ENCODE data around the gene AGBL1. TPM values are rescaled to one million over a fixed set of nuclear protein-coding genes. Genes with fewer than 3 reads are reported as not detected.

Gene AGBL1
- total RNA-seq, 4 donors from 2014 or later: 0.32 to 0.40 TPM; not detected in 2

DNA sequence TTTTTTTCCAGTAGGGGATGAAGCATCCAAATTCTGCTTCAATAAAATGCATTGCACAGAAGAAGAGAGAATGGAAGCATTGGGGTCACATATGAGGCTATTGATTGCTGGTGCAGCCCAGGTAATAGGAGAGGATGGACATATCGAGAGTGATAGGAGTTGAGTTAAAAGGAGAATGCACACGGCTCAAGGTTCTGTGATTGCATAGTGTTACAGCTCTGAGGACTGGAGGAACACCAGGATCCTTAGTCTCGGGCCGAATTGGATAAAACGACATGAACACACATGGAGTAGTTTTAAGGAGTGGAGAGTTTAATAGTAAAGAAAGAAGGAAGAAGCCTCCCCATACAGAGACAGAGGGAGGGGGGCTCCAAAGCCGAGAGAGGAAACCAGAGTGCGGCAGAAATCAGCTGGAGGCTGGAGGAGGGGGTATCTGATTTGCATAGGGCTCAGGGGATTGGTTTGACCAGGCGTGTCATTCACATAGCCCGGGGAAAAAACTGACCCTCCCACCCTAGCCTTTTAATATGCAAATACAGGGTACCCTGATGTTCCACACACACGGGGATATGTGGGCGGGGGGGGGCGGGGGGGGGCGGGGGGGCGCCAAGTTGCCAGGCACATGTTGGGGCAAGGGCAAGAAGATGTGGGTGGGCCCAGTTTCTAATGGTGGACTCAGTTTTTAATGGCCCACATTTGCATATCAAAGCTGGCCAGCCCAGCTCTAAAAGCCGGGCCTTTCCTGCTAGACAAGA, 156.9 kb downstream of the AGBL1 start:
- no peaks in the 10 kb centered on the region for H3K9me3 ChIP-seq
- no peak overlapping the region for H3K27ac ChIP-seq
- DNase-seq: no peak
- WGBS, 2 donors (ENCODE audit: low coverage in 1 of 2): 19 to 51% methylated on average over 5 to 15 of the region's 15 CpGs
- H3K36me3 ChIP-seq: no peaks in the 10 kb centered on the region
- TF ChIP-seq, protein P1, sequence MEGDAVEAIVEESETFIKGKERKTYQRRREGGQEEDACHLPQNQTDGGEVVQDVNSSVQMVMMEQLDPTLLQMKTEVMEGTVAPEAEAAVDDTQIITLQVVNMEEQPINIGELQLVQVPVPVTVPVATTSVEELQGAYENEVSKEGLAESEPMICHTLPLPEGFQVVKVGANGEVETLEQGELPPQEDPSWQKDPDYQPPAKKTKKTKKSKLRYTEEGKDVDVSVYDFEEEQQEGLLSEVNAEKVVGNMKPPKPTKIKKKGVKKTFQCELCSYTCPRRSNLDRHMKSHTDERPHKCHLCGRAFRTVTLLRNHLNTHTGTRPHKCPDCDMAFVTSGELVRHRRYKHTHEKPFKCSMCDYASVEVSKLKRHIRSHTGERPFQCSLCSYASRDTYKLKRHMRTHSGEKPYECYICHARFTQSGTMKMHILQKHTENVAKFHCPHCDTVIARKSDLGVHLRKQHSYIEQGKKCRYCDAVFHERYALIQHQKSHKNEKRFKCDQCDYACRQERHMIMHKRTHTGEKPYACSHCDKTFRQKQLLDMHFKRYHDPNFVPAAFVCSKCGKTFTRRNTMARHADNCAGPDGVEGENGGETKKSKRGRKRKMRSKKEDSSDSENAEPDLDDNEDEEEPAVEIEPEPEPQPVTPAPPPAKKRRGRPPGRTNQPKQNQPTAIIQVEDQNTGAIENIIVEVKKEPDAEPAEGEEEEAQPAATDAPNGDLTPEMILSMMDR (IDR thresholded peaks at IDR 0.05): no peak
- TF ChIP-seq POLR2A (IDR thresholded peaks at IDR 0.05) (no peak), EP300 (IDR thresholded peaks at IDR 0.05; ENCODE audit: low read depth) (no peak), POLR2AphosphoS5 (IDR thresholded peaks at IDR 0.05) (no peak)
- no peak overlapping the region for H3K4me3 ChIP-seq
- intact Hi-C loops (cut with DNase I; ENCODE audit: low total_unique reads) (no loop called here), in situ Hi-C loops (cut with MboI; ENCODE audit: low pct_ligation_motif_present in 1 of 4, low pct_unique_long_range_greater_than_20kb in 1 of 4, low sequenced_read_pairs in 3 of 4) (loop anchor here in 1 of 4 donors (25.0 kb wide), 1 partner anchor 526 kb away; no protein-coding TSS in a partner anchor)
- peaks cover 21% of the 10 kb centered on the region for H3K27me3 ChIP-seq
- peaks cover 0 to 4% (median 0%) of the 10 kb centered on the region in 4 donors for H3K4me1 ChIP-seq

DNA sequence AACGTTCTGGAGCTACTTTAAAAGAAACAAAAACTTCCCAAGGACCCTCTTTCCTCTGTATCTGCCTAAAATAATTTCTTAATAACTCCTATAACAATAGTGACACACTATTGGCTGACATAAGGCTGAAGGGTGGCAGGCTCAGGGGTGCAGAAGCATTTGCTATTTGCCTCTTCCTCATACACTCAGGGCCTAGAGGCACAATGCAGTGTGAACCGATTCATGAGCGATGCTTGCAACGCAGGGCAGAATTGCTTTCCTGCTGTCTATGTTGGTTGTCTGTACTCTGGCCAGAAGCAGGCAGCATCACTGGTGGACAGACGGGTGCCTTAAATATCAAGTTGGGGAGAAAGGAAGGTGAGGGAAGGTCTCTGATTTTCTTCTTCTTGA, 157.4 kb downstream of the AGBL1 start:
- TF ChIP-seq EP300 (IDR thresholded peaks at IDR 0.05; ENCODE audit: low read depth) (no peak), POLR2A (IDR thresholded peaks at IDR 0.05) (no peak), POLR2AphosphoS5 (IDR thresholded peaks at IDR 0.05) (no peak)
- TF ChIP-seq, protein P1 (IDR thresholded peaks at IDR 0.05): no peak
- no peak overlapping the region for H3K4me3 ChIP-seq
- no peaks in the 10 kb centered on the region for H3K36me3 ChIP-seq
- no peak overlapping the region for H3K27ac ChIP-seq
- peaks cover 0 to 4% (median 0%) of the 10 kb centered on the region in 4 donors for H3K4me1 ChIP-seq
- in situ Hi-C loops (cut with MboI; ENCODE audit: low pct_ligation_motif_present in 1 of 4, low pct_unique_long_range_greater_than_20kb in 1 of 4, low sequenced_read_pairs in 3 of 4): loop anchor here in 1 of 4 donors (25.0 kb wide), 1 partner anchor 525 kb away; no protein-coding TSS in a partner anchor
- intact Hi-C loops (cut with DNase I; ENCODE audit: low total_unique reads): no loop called here
- WGBS, 2 donors (ENCODE audit: low coverage in 1 of 2): 68 to 80% methylated on average over 1 to 5 of the region's 5 CpGs
- no peaks in the 10 kb centered on the region for H3K9me3 ChIP-seq
- DNase-seq: no peak
- H3K27me3 ChIP-seq: peaks cover 21% of the 10 kb centered on the region

DNA sequence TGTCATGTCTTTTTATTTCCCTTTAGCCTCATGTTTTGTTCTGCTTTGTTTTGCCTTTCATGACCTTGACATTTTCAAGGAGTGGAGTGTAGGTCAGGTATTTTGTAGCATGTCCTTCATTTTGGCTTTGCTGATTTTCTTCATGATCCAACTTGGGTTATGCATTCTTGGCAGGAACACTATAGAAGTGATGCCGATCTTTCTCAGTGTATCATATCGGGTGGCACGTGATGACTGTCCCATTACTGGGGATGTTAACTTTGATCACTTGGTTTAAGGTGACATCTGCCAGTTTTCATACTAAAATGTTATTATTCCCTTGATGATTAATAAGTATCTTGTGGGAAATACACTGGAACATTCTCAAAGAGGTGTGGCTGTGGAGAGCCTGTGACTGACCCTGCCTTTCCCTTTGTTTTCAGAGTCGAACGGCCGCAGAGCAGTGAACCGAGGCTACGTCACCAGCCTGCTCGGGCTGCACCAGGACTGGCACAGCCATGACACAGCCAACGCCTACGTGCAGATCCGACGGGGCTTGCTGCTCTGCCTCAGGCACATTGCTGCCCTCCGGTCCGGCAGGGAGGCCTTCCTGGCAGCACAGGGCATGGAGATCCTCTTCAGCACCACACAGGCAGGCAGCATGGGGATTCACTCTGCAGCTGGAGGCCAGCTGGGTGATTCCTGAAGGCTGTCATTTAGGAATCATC, 167.7 kb downstream of the AGBL1 start:
- in situ Hi-C loops (cut with MboI; ENCODE audit: low pct_ligation_motif_present in 1 of 4, low pct_unique_long_range_greater_than_20kb in 1 of 4, low sequenced_read_pairs in 3 of 4): loop anchor here in 1 of 4 donors (25.0 kb wide), 1 partner anchor 515 kb away; no protein-coding TSS in a partner anchor
- 90% methylated on average over 3 to 15 of the region's 15 CpGs for WGBS, 2 donors (ENCODE audit: low coverage in 1 of 2)
- Histone ChIP-seq H3K4me3 (no peak overlapping the region), H3K36me3 (no peaks in the 10 kb centered on the region), H3K27ac (no peak overlapping the region), H3K9me3 (no peaks in the 10 kb centered on the region), H3K4me1 (no peaks in the 10 kb centered on the region), H3K27me3 (no peaks in the 10 kb centered on the region)
- TF ChIP-seq EP300 (IDR thresholded peaks at IDR 0.05; ENCODE audit: low read depth) (no peak), POLR2A (IDR thresholded peaks at IDR 0.05) (no peak), POLR2AphosphoS5 (IDR thresholded peaks at IDR 0.05) (no peak)
- TF ChIP-seq, protein P1 (IDR thresholded peaks at IDR 0.05): no peak
- intact Hi-C loops (cut with DNase I; ENCODE audit: low total_unique reads): no loop called here
- no peak for DNase-seq

DNA sequence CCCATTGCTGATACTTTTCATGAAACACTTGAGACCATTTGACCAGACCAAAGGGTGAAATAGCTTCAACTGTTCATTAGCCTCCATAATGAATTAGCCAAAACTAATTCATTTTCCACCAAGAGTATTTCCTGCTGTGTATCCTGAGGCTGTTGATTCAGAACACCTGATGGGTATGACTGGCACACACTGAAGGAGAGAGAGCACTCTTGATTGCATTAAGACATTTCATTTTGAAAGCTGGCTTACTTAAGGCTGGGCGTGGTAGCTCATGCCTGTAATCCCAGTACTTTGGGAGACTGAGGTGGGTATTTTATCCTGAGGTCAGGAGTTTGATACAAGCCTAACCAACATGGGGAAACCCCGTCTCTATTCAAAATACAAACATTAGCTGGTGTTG, 175.6 kb downstream of the AGBL1 start:
- TF ChIP-seq, protein P1 (IDR thresholded peaks at IDR 0.05): no peak
- no peak for TF ChIP-seq POLR2AphosphoS5 (IDR thresholded peaks at IDR 0.05)
- TF ChIP-seq POLR2A (IDR thresholded peaks at IDR 0.05): no peak
- no peak for TF ChIP-seq EP300 (IDR thresholded peaks at IDR 0.05; ENCODE audit: low read depth)
- Histone ChIP-seq H3K4me3 (no peak overlapping the region), H3K9me3 (no peaks in the 10 kb centered on the region), H3K27ac (no peak overlapping the region), H3K36me3 (no peaks in the 10 kb centered on the region), H3K4me1 (no peaks in the 10 kb centered on the region), H3K27me3 (no peaks in the 10 kb centered on the region)
- no peak for DNase-seq
- intact Hi-C loops (cut with DNase I; ENCODE audit: low total_unique reads) (no loop called here), in situ Hi-C loops (cut with MboI; ENCODE audit: low pct_ligation_motif_present in 1 of 4, low pct_unique_long_range_greater_than_20kb in 1 of 4, low sequenced_read_pairs in 3 of 4) (no loop called here)
- 60 to 73% methylated on average over 1 to 2 of the region's 2 CpGs for WGBS, 2 donors (ENCODE audit: low coverage in 1 of 2)

Data from transverse colon (tissue), 4 donors.